H9 (cell line): ENCODE results near the gene ALDH1A1. TPM values are rescaled to one million over a fixed set of nuclear protein-coding genes. Genes with fewer than 3 reads are reported as not detected.

Experiments
- DNase-seq: peaks from one replicate; pipeline ENCODE4 v3.0.0-alpha.2; 2017
- H2AFZ ChIP-seq: one replicate; pipeline ENCODE4 v1.6.1; 2013; ENCODE audit warnings: mild to moderate bottlenecking, low read length, control low read depth, moderate library complexity
- H2AK5ac ChIP-seq: 2 replicates; pipeline ENCODE4 v1.6.1; 2013; ENCODE audit warnings: low read length, control low read depth, mixed read lengths; ENCODE audit not compliant: insufficient read length
- H2BK120ac ChIP-seq: one replicate; pipeline ENCODE4 v1.6.1; 2013; ENCODE audit warnings: low read depth, mild to moderate bottlenecking, low read length, control low read depth, inconsistent platforms; ENCODE audit not compliant: poor library complexity, severe bottlenecking
- H2BK12ac ChIP-seq: 2 replicates; pipeline ENCODE4 v1.6.1; 2013; ENCODE audit warnings: low read length, control low read depth, mixed read lengths, low read depth; ENCODE audit not compliant: insufficient read length
- H2BK15ac ChIP-seq: 2 replicates; pipeline ENCODE4 v1.6.1; 2013; ENCODE audit warnings: low read depth, low read length, control low read depth
- H2BK20ac ChIP-seq: one replicate; pipeline ENCODE4 v1.6.1; 2013; ENCODE audit warnings: low read depth, mild to moderate bottlenecking, low read length, control low read depth, inconsistent platforms; ENCODE audit not compliant: poor library complexity, severe bottlenecking
- H2BK5ac ChIP-seq: 2 replicates; pipeline ENCODE4 v1.6.1; 2013; ENCODE audit warnings: low read length, control low read depth, mixed read lengths; ENCODE audit not compliant: insufficient read length
- H3K14ac ChIP-seq: 2 replicates; pipeline ENCODE4 v1.6.1; 2013; ENCODE audit warnings: low read length, control low read depth; ENCODE audit not compliant: insufficient read depth
- H3K18ac ChIP-seq: 2 replicates; pipeline ENCODE4 v1.6.1; 2013; ENCODE audit warnings: low read depth, mild to moderate bottlenecking, mixed read lengths, low read length, control low read depth; ENCODE audit not compliant: insufficient read length
- H3K23ac ChIP-seq: 2 replicates; pipeline ENCODE4 v1.6.1; 2013; ENCODE audit warnings: low read length, control low read depth, mixed read lengths, low read depth; ENCODE audit not compliant: insufficient read length
- H3K23me2 ChIP-seq: 2 replicates; pipeline ENCODE4 v1.6.1; 2013; ENCODE audit warnings: low read depth, mild to moderate bottlenecking, mixed read lengths, low read length, control low read depth; ENCODE audit not compliant: insufficient read length, poor library complexity, severe bottlenecking
- H3K27ac ChIP-seq: 2 replicates; pipeline ENCODE4 v1.5.1; 2013; ENCODE audit warnings: low read length, control low read depth, mixed read lengths, low read depth; ENCODE audit not compliant: insufficient read length
- H3K27me3 ChIP-seq: 2 replicates; pipeline ENCODE4 v1.6.1; 2013; ENCODE audit warnings: low read length, control low read depth, inconsistent platforms; ENCODE audit not compliant: insufficient read depth
- H3K4ac ChIP-seq: 2 replicates; pipeline ENCODE4 v1.6.1; 2013; ENCODE audit warnings: low read depth, mild to moderate bottlenecking, control low read depth, inconsistent platforms, low read length, moderate library complexity
- H3K4me1 ChIP-seq: 2 replicates; pipeline ENCODE4 v1.6.1; 2013; ENCODE audit warnings: low read length, control low read depth, inconsistent platforms; ENCODE audit not compliant: insufficient read depth
- H3K4me2 ChIP-seq: 2 replicates; pipeline ENCODE4 v1.6.1; 2013; ENCODE audit warnings: low read length, control low read depth, mixed read lengths; ENCODE audit not compliant: insufficient read length, insufficient read depth
- H3K56ac ChIP-seq: 2 replicates; pipeline ENCODE4 v1.6.1; 2013; ENCODE audit warnings: low read depth, mild to moderate bottlenecking, mixed read lengths, low read length, control low read depth; ENCODE audit not compliant: insufficient read length
- H3K79me1 ChIP-seq: 2 replicates; pipeline ENCODE4 v1.6.1; 2013; ENCODE audit warnings: low read depth, mild to moderate bottlenecking, moderate library complexity, low read length, control low read depth, inconsistent platforms; ENCODE audit not compliant: insufficient read depth, poor library complexity, severe bottlenecking
- H3K79me2 ChIP-seq: 2 replicates; pipeline ENCODE4 v1.6.1; 2013; ENCODE audit warnings: low read length, control low read depth, inconsistent platforms; ENCODE audit not compliant: insufficient read depth
- H3K9ac ChIP-seq: 2 replicates; pipeline ENCODE4 v1.6.1; 2013; ENCODE audit warnings: low read length, control low read depth, mixed read lengths; ENCODE audit not compliant: insufficient read length; ENCODE audit errors: extremely low read depth
- H3K9me3 ChIP-seq: one replicate; pipeline ENCODE4 v1.6.1; 2013; ENCODE audit warnings: low read depth, low read length, inconsistent platforms; ENCODE audit not compliant: control insufficient read depth
- H3T11ph ChIP-seq: one replicate; pipeline ENCODE4 v1.6.1; 2013; ENCODE audit warnings: mild to moderate bottlenecking, low read length, control low read depth, inconsistent platforms
- H4K20me1 ChIP-seq: one replicate; pipeline ENCODE4 v1.6.1; 2013; ENCODE audit not compliant: control insufficient read depth, insufficient read length, insufficient read depth
- H4K5ac ChIP-seq: 2 replicates; pipeline ENCODE4 v1.6.1; 2013; ENCODE audit warnings: low read depth, mild to moderate bottlenecking, mixed read lengths, low read length, control low read depth; ENCODE audit not compliant: insufficient read length
- H4K8ac ChIP-seq: replicated peaks from 2 replicates; pipeline ENCODE4 v1.6.1; 2013; ENCODE audit warnings: low read length, control low read depth, mixed read lengths, low read depth; ENCODE audit not compliant: insufficient read length
- H4K91ac ChIP-seq: 2 replicates; pipeline ENCODE4 v1.6.1; 2013; ENCODE audit warnings: low read depth, mild to moderate bottlenecking, moderate library complexity, mixed read lengths, low read length, control low read depth; ENCODE audit not compliant: insufficient read length
- H3K27ac Mint-ChIP-seq, 3 experiments: 2 replicates in 2 of 3; 3 replicates in 1 of 3; pipeline ENCODE4 v1.8.0; 2020 to 2021; ENCODE audit warnings: mixed read lengths in 3 of 3, mild to moderate bottlenecking in 1 of 3, moderate library complexity in 1 of 3
- H3K27me3 Mint-ChIP-seq: 2 replicates; pipeline ENCODE4 v1.8.0; 2021; ENCODE audit warnings: low read depth, mild to moderate bottlenecking, moderate library complexity, mixed read lengths
- H3K36me3 Mint-ChIP-seq, 3 experiments: 2 replicates in 2 of 3; 3 replicates in 1 of 3; pipeline ENCODE4 v1.8.0; 2020 to 2021; ENCODE audit warnings: low read depth in 3 of 3, mixed read lengths in 3 of 3; ENCODE audit not compliant: insufficient read depth in 1 of 3
- H3K4me1 Mint-ChIP-seq, 2 experiments: 2 replicates each; pipeline ENCODE4 v1.8.0; 2020; ENCODE audit warnings: mixed read lengths in 2 of 2
- H3K4me3 Mint-ChIP-seq, 2 experiments: 2 replicates in 1 of 2; 3 replicates in 1 of 2; pipeline ENCODE4 v1.8.0; 2020 to 2021; ENCODE audit warnings: mild to moderate bottlenecking in 2 of 2, mixed read lengths in 2 of 2, moderate library complexity in 1 of 2
- H3K9me3 Mint-ChIP-seq, 2 experiments: 2 replicates in 1 of 2; 3 replicates in 1 of 2; pipeline ENCODE4 v1.8.0; 2020; ENCODE audit warnings: mild to moderate bottlenecking in 2 of 2, mixed read lengths in 2 of 2, moderate library complexity in 1 of 2
- CTCF ChIP-seq: fragments of 200-600 bp; sonication (generic); conservative IDR thresholded peaks from 3 replicates; pipeline ENCODE4 v1.8.0; 2021; ENCODE audit warnings: antibody characterized with exemption, mild to moderate bottlenecking
- WGBS: extraction: QIAGEN DNeasy Blood & Tissue Kit; methylation state at CpG from one replicate; pipeline ENCODE4 v1.1.7; 2013; ENCODE audit warnings: missing lambda C conversion rate, low lambda C conversion rate, mixed read lengths; ENCODE audit not compliant: insufficient read length; ENCODE audit errors: extremely low coverage; 5-methylcytosine and 5-hydroxymethylcytosine counted together
- total RNA-seq: library from RNA; stranded (reverse); gene quantifications from 2 replicates; pipeline ENCODE4 v1.2.1, GENCODE V29; 2021

ALDH1A1 gene
- total RNA-seq, 1 experiment from 2014 or later: 1.1 TPM

GRCh38 chr9:72909428-72909827 is 43.4 kb downstream of the ALDH1A1 start:
- no peaks in the 10 kb centered on the region for H3K9me3 Mint-ChIP-seq

More at GRCh38 chr9:72909428-72909827, 43.4 kb downstream of the ALDH1A1 start:
- no peak for DNase-seq
- Histone ChIP-seq H2BK20ac (no peak overlapping the region), H2BK120ac (no peak overlapping the region), H2BK15ac (no peak overlapping the region), H3K23me2 (no peaks in the 10 kb centered on the region), H3K4me2 (no peak overlapping the region), H3K27ac (no peak overlapping the region), H3T11ph (no peak overlapping the region), H3K4ac (no peak overlapping the region), H4K20me1 (no peaks in the 10 kb centered on the region), H3K18ac (no peak overlapping the region), H3K79me1 (no peaks in the 10 kb centered on the region), H3K9me3 (no peaks in the 10 kb centered on the region), H3K27me3 (no peaks in the 10 kb centered on the region), H2AFZ (no peak overlapping the region), H4K91ac (no peak overlapping the region), H2BK5ac (no peak overlapping the region), H3K79me2 (no peaks in the 10 kb centered on the region), H3K23ac (no peak overlapping the region), H2BK12ac (no peak overlapping the region), H3K56ac (no peak overlapping the region), H3K4me1 (no peaks in the 10 kb centered on the region), H2AK5ac (no peak overlapping the region), H3K14ac (no peak overlapping the region), H4K5ac (no peak overlapping the region), H3K9ac (no peak overlapping the region), H4K8ac (no peak overlapping the region)
- no peak overlapping the region for H3K4me3 Mint-ChIP-seq
- no CpG with 5 or more reads among the region's 3 CpGs for WGBS
- H3K36me3 Mint-ChIP-seq: no peaks in the 10 kb centered on the region
- no peak for TF ChIP-seq CTCF
- no peak overlapping the region for H3K27ac Mint-ChIP-seq
- H3K27me3 Mint-ChIP-seq: no peaks in the 10 kb centered on the region
- H3K4me1 Mint-ChIP-seq: peaks cover 7 to 9% of the 10 kb centered on the region in 2 experiments
